GM12865 (cell line): ENCODE results near the gene CELSR1.

Source experiments
- DNase-seq: peaks from one replicate; pipeline ENCODE4 v3.0.0; 2010; ENCODE audit warnings: low read depth
- H3K4me3 ChIP-seq: 2 replicates; pipeline ENCODE4 v1.5.1; 2011; ENCODE audit warnings: mild to moderate bottlenecking, low read depth, low read length, control low read depth
- TF ChIP-seq, protein P1 (sequence below): IDR thresholded peaks from 2 replicates; pipeline ENCODE4 v1.5.1; 2011; ENCODE audit warnings: low read length, control low read depth, low read depth, inconsistent platforms; ENCODE audit not compliant: insufficient read depth; ENCODE audit errors: missing control alignments

CELSR1 gene

DNA sequence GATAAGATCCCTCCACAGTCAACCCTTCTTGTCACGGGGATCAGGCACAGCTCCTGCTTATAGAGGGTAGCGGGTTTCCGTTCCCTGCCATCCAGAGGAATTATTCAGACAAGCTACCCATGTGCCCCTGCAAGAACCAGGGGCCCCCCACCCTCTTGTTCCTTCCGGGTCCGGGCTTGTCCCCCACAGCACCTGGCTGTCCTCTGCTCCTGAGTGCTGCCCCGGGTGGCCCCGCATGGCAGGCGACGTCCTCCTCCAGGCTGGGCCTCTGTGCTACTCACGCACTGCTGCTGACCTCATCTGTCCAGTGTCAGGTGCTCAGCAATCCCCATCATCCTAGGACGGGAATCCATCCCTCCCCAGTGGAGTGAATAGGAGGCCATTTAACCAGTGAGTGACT, 24.7 kb downstream of the CELSR1 start:
- no peak overlapping the region for H3K4me3 ChIP-seq
- DNase-seq = no peak
- TF ChIP-seq, protein P1, sequence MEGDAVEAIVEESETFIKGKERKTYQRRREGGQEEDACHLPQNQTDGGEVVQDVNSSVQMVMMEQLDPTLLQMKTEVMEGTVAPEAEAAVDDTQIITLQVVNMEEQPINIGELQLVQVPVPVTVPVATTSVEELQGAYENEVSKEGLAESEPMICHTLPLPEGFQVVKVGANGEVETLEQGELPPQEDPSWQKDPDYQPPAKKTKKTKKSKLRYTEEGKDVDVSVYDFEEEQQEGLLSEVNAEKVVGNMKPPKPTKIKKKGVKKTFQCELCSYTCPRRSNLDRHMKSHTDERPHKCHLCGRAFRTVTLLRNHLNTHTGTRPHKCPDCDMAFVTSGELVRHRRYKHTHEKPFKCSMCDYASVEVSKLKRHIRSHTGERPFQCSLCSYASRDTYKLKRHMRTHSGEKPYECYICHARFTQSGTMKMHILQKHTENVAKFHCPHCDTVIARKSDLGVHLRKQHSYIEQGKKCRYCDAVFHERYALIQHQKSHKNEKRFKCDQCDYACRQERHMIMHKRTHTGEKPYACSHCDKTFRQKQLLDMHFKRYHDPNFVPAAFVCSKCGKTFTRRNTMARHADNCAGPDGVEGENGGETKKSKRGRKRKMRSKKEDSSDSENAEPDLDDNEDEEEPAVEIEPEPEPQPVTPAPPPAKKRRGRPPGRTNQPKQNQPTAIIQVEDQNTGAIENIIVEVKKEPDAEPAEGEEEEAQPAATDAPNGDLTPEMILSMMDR = no peak

DNA sequence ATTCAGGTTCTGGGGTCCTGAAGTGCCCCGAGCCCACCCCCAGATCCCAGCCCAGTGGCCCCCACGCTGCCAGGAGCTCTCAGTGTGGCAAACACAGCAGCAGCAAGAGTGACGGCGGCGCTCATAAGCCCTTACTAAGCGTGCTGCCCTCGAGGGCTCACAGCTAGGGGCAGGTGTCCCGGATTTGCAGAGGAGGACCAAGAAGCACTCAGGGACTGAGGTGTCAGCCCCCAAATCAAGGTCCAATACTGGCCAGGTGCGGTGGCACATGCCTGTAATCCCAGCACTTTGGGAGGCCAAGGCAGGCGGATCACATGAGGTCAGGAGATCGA, 25.4 kb downstream of the CELSR1 start:
- TF ChIP-seq, protein P1 = no peak
- no peak overlapping the region for H3K4me3 ChIP-seq
- DNase-seq = no peak

DNA sequence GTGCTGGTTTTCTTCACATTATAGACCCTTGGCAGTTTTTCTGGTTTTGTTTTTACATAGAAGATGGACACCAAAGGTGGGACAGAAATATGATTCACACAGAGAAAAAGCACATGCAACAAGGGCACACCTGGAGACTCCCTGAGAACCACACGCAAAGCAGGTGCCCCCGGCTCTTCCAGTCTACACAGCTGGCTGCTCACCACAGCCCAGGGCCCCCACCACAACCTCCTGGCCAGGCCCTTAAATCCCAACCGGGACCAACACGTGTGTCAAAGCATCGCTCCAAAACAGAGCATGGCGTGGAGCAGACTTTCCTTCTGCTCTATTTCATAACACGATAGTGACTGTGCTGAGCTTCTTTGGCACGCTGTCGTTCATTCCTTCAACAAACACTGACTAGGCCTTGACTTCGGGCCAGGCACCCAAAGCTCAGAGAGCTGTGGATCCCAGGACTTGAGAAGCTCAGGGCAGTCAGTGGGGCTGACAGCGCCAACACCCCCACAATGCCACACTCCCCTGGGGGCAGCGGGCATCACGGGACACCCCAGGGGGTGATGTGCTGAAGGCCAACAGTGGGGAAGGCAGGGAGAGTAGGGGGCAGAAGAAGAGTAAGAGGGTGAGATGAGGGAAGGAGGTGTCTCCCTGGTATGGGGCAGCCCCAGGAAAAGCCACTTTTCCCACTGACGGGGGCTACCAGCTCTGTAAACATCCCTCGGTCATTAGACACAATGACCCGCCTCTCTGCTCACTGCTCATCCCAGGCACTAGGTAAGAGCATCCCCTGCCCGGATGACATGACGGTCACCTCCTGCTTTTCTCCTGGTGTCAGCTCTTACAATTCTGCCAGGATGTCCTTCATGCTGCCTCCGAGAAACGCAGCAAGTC, 26.0 kb downstream of the CELSR1 start:
- TF ChIP-seq, protein P1 = no peak
- no peak for DNase-seq
- H3K4me3 ChIP-seq = no peak overlapping the region

DNA sequence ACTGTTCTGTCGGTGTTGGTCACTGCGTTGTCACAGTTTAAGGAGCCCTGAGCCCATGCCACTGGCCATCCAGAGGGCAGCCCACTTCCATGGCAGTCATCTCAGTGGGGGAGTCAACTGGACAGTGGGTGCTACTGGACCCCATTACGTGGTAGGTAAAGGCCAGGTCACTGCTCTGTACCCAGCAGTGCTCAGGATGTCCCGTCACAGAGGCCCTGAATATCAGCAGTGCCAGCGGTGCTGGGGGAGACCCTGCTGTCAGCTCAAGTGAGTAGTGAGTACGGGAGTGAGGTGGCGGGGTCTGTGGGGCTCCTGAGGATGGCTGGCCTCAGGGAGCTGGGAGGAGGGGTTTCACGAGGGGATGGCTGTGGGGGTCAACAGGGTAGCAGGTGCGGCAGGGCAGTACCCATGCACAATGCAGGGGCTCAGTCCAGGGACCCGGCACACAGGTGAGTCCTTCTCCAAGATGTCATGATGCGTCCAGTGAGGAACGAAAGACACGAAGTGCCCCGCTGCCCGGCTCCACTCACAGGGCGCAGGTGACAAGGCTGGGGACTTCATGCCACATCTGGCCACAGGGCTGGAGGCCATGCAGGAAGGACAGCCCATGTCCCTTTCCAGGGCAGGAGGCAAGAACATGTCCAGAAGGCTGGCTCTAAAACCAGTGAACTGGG, 27.9 kb downstream of the CELSR1 start:
- DNase-seq = no peak
- H3K4me3 ChIP-seq = no peak overlapping the region
- TF ChIP-seq, protein P1 = no peak

DNA sequence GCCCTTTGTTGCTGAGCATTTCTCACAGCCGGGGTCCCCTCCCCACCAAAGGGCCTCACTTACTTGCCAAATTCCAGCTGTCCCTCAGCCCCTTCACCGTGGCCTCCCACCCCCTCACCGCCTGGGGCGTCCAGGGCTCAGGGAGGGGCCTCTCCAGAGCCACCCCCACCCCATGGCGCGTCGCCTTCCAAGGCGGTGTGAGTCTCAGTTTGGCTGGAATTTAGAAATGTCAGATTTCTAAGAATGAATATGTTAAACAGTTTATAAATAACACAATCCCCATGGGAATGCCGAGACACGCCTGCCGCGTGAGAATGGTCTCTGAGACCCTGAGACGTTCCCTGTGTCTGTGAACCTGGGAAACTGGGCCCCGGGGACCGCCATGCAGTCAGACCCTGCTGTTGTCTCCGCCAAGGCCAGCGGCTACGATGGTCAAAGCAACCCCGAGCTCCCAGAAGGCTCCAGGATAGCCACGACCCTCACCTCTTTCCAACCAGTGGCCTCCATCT, 28.9 kb downstream of the CELSR1 start:
- TF ChIP-seq, protein P1 = no peak
- DNase-seq = no peak

DNA sequence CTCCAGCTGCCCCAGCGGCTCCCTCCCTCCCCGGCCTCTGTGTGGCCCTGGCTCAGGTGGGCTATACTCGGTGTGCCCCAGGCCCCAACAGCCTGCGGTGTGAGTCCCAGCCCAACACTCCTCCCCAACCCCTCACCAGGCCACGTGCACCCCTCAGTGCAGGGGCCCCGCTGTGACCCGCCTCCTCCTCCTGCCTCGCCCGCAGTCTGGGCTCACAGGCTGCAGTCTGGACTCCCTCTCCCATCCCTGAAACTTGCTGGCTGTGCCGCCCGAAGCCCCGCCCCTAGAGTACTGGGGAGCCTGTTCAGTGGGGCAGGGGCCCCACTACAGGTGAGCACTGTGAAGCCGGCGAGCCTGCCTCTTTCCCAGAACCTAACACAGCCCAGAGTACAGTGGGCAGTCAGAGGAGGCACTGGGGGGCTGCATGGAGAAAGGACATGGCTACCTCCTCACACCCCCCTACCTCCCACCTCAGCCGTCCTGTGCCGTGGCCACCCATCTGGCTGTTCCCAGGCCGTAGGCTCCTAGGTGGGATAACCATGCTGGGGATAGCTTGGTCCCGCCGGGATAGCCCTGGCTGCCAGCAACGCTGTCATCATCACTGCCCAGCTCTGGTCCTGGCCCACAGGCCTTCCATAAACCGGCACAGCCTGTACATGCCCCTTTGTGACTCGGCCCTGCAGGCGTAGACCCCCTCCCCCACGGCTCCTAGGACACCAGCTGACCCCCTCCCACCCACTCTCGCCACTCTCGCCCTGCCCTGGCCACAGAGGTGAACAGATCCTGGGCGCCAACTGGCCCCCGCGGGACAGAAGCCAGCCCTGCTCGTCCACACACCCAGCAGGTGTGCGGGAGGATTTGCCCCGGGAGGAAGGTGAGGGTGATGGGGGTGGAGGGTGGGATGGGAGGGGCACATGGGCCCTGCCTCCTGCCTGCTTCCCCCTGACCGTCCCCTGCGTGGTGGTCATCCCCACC, 29.7 kb downstream of the CELSR1 start:
- H3K4me3 ChIP-seq = no peak overlapping the region
- no peak for DNase-seq
- TF ChIP-seq, protein P1 = no peak

More for the DNA sequence above, 28.9 kb downstream of the CELSR1 start:
- no peak overlapping the region for H3K4me3 ChIP-seq
